PC-3 (cell line): Measurements from ENCODE around the gene ZNF385C. TPM values are rescaled to one million over a fixed set of nuclear protein-coding genes. Genes with fewer than 3 reads are reported as not detected.

Experiments
- ATAC-seq: fragments of 200-7000 bp; cut with Tn5 transposase; 2 replicates; pipeline ENCODE4 v1.9.1; 2020; ENCODE audit warnings: mild to moderate bottlenecking, moderate library complexity
- BruUV-seq: library from RNA; stranded (reverse); fragments of 400-500 nt; replicated peaks from 2 replicates; lab custom pipeline; 2021; lab: Mats Ljungman, UMichigan
- CTCF ChIA-PET: fragments of 300-600 bp; sonication (Branson Sonifier 250); formaldehyde crosslinking; loops from one replicate; lab custom pipeline; 2022; ENCODE audit warnings: antibody characterized with exemption; lab: Charles Lee
- POLR2A ChIA-PET: fragments of 300-600 bp; sonication (Branson Sonifier 250); formaldehyde crosslinking; loops from one replicate; lab custom pipeline; 2022; ENCODE audit warnings: antibody characterized with exemption; ENCODE audit not compliant: unreplicated experiment; lab: Charles Lee
- DNase-seq: peaks from one replicate; pipeline ENCODE4 v3.0.0-alpha.2; 2015
- H2AFZ ChIP-seq: fragments of 300-600 bp; sonication (generic); 2 replicates; pipeline ENCODE4 v1.6.0; 2016; ENCODE audit warnings: antibody characterized with exemption, low read length
- H3F3A ChIP-seq: fragments of 300-600 bp; sonication (generic); one replicate; pipeline ENCODE4 v1.6.0; 2017; ENCODE audit warnings: antibody characterized with exemption, low read length, control low read depth, mild to moderate bottlenecking; ENCODE audit not compliant: unreplicated experiment
- H3K27ac ChIP-seq: fragments of 300-600 bp; sonication (generic); 2 replicates; pipeline ENCODE4 v1.5.1; 2016; ENCODE audit warnings: mild to moderate bottlenecking, low read length
- H3K27me3 ChIP-seq: fragments of 300-600 bp; sonication (generic); 2 replicates; pipeline ENCODE4 v1.6.1; 2016; ENCODE audit warnings: low read length, mixed read lengths
- H3K36me3 ChIP-seq: fragments of 300-600 bp; sonication (generic); 2 replicates; pipeline ENCODE4 v1.6.1; 2016; ENCODE audit warnings: low read depth, mixed run types, low read length, mixed read lengths
- H3K4me1 ChIP-seq: fragments of 300-600 bp; sonication (generic); 2 replicates; pipeline ENCODE4 v1.5.1; 2016; ENCODE audit warnings: low read length; ENCODE audit not compliant: insufficient read depth
- H3K4me2 ChIP-seq: fragments of 300-600 bp; sonication (generic); 2 replicates; pipeline ENCODE4 v1.6.0; 2016; ENCODE audit warnings: low read length
- H3K4me3 ChIP-seq: fragments of 300-600 bp; sonication (generic); 2 replicates; pipeline ENCODE4 v1.5.1; 2016; ENCODE audit warnings: mild to moderate bottlenecking, low read length, mixed read lengths
- H3K79me2 ChIP-seq: fragments of 300-600 bp; sonication (generic); 2 replicates; pipeline ENCODE4 v1.6.1; 2017; ENCODE audit warnings: low read length, mixed read lengths
- H3K9ac ChIP-seq: fragments of 300-600 bp; sonication (generic); 2 replicates; pipeline ENCODE4 v1.6.0; 2016; ENCODE audit warnings: mild to moderate bottlenecking, low read length
- H3K9me2 ChIP-seq: fragments of 300-600 bp; sonication (generic); replicated peaks from 2 replicates; pipeline ENCODE4 v1.6.1; 2016; ENCODE audit warnings: mixed run types, low read length, mixed read lengths
- H3K9me3 ChIP-seq: fragments of 300-600 bp; sonication (generic); 2 replicates; pipeline ENCODE4 v1.6.1; 2016; ENCODE audit warnings: low read length, mixed read lengths
- H4K20me1 ChIP-seq: fragments of 300-600 bp; sonication (generic); 2 replicates; pipeline ENCODE4 v1.6.1; 2016; ENCODE audit warnings: low read length, mixed read lengths
- CTCF ChIP-seq: fragments of 300-600 bp; sonication (generic); conservative IDR thresholded peaks from 2 replicates; pipeline ENCODE4 v1.5.1; 2017; ENCODE audit warnings: antibody characterized with exemption, low read depth, mild to moderate bottlenecking, low read length
- EZH2 ChIP-seq: fragments of 300-600 bp; sonication (generic); IDR thresholded peaks from one replicate; pipeline ENCODE4 v1.6.1; 2017; ENCODE audit warnings: antibody characterized with exemption, mild to moderate bottlenecking, low read length; ENCODE audit not compliant: unreplicated experiment
- EZH2phosphoT487 ChIP-seq: fragments of 300-600 bp; sonication (generic); IDR thresholded peaks from 2 replicates; pipeline ENCODE4 v1.6.1; 2018; ENCODE audit warnings: mild to moderate bottlenecking, antibody characterized with exemption, low read length, borderline replicate concordance
- intact Hi-C: fragments of 100-400 bp; cut with micrococcal nuclease; formaldehyde crosslinking; loops from 2 replicates; pipeline ENCODE4 v1.9.0; 2023
- total RNA-seq: library from RNA; depleted of rRNA; stranded (reverse); fragments of >200 nt; gene quantifications from 2 replicates; pipeline ENCODE4 v1.2.3, GENCODE V29; 2014

Gene ZNF385C
- total RNA-seq, 1 experiment from 2014 or later: 0.04 TPM

- intact Hi-C loops: no loop called here
- H3K4me1 ChIP-seq: peaks cover 13% of the 10 kb centered on the region
- H3K27ac ChIP-seq: no peak overlapping the region
- no peak overlapping the region for H2AFZ ChIP-seq
- H3K4me3 ChIP-seq: no peak overlapping the region
- H3K79me2 ChIP-seq: no peaks in the 10 kb centered on the region
- no peak overlapping the region for H3K4me2 ChIP-seq
- no peak for ATAC-seq
- DNase-seq: no peak
- no peaks in the 10 kb centered on the region for H3K9me2 ChIP-seq
- TF ChIP-seq EZH2 (no peak), CTCF (no peak), EZH2phosphoT487 (no peak)
- BruUV-seq: no TSS peak
- H3K27me3 ChIP-seq: no peaks in the 10 kb centered on the region
- POLR2A ChIA-PET: no interaction called here
- H3F3A ChIP-seq: peaks cover 3% of the 10 kb centered on the region
- peaks cover 64% of the 10 kb centered on the region for H3K36me3 ChIP-seq
- H3K9ac ChIP-seq: no peak overlapping the region
- no peaks in the 10 kb centered on the region for H3K9me3 ChIP-seq
- H4K20me1 ChIP-seq: no peaks in the 10 kb centered on the region; the same call in 1 of the 2 replicates
- CTCF ChIA-PET: no interaction called here
Observed at GRCh38 chr17:41985919-41986318, 112.4 kb downstream of the ZNF385C start.

DNA sequence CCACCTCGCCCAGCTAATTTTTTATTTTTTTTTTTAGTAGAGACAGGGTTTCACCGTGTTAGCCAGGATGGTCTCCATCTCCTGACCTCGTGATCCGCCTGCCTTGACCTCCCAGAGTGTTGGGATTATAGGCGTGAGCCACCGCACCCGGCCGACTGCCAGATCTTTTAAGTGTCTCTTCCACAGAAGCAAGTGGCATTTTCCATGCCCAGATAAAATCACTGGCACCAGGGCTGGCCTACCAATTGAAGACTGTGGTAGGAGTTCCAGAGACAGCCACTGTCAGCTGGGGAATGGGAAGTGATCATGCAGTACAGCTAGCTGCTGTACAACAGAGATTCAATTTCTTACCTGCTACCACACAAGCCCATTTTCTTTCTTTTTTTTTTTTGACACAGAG lies 113.8 kb downstream of the ZNF385C start:
- BruUV-seq: no TSS peak
- ChIA-PET POLR2A (no interaction called here), CTCF (interaction anchor here (0.6 kb wide), 1 partner anchor 132 kb away, joined by 11 read pairs; no protein-coding TSS in a partner anchor)
- ATAC-seq (no peak), DNase-seq (no peak)
- Histone ChIP-seq H3K9ac (no peak overlapping the region), H3F3A (no peaks in the 10 kb centered on the region), H3K4me3 (no peak overlapping the region), H3K27me3 (no peaks in the 10 kb centered on the region), H2AFZ (no peak overlapping the region), H4K20me1 (no peaks in the 10 kb centered on the region), H3K27ac (no peak overlapping the region), H3K9me2 (no peaks in the 10 kb centered on the region), H3K36me3 (peaks cover 55% of the 10 kb centered on the region), H3K4me2 (no peak overlapping the region), H3K9me3 (no peaks in the 10 kb centered on the region), H3K4me1 (peaks cover 2% of the 10 kb centered on the region), H3K79me2 (no peaks in the 10 kb centered on the region)
- no peak for TF ChIP-seq EZH2phosphoT487
- no peak for TF ChIP-seq CTCF
- TF ChIP-seq EZH2: no peak
- intact Hi-C loops: no loop called here

- peaks cover 33% of the 10 kb centered on the region for H3K36me3 ChIP-seq
- no TSS peak for BruUV-seq
- H4K20me1 ChIP-seq: no peaks in the 10 kb centered on the region
- H3K27me3 ChIP-seq: no peaks in the 10 kb centered on the region
- CTCF ChIA-PET: no interaction called here
- H2AFZ ChIP-seq: no peak overlapping the region
- TF ChIP-seq EZH2phosphoT487 (no peak), CTCF (no peak), EZH2 (no peak)
- intact Hi-C loops: no loop called here
- H3K27ac ChIP-seq: no peak overlapping the region
- no peaks in the 10 kb centered on the region for H3K79me2 ChIP-seq
- H3K9me2 ChIP-seq: no peaks in the 10 kb centered on the region
- no peaks in the 10 kb centered on the region for H3K9me3 ChIP-seq
- H3K4me1 ChIP-seq: 0 out of 2 replicates have a peak, but pooled peaks cover 5% of the 10 kb centered on the region
- ATAC-seq: peak; percentile 75
- DNase-seq: no peak
- H3K4me3 ChIP-seq: no peak overlapping the region
- POLR2A ChIA-PET: no interaction called here
- H3K4me2 ChIP-seq: no peak overlapping the region
- H3K9ac ChIP-seq: no peak overlapping the region
- no peaks in the 10 kb centered on the region for H3F3A ChIP-seq
Observed at GRCh38 chr17:41982026-41982760, 116.1 kb downstream of the ZNF385C start.
